ENCODE results near the gene DLG1. TPM values are rescaled to one million over a fixed set of nuclear protein-coding genes. Genes with fewer than 3 reads are reported as not detected.
A peak's percentile ranks its signal among the peaks of the same experiment; 100 is the strongest.

Gene DLG1
- total and polyA plus RNA-seq, 9 of the 15 experiments (the other 6 are each of a cell fraction or from before 2014, with no cell fraction given): 9.4 to 63.5 (median 43.6) TPM

- no peak overlapping the region for H3K9ac ChIP-seq (ENCODE audit: insufficient read depth in 1 of 2, low read depth in 2 of 2, low read length in 2 of 2)
- no peaks in the 10 kb centered on the region; the same call in 1 of the 2 replicates for H4K20me1 ChIP-seq (replicated peaks; ENCODE audit: control insufficient read depth, insufficient read depth, low read length)
- no peak overlapping the region for H3K4me3 ChIP-seq
- ATAC-seq (no peak), FAIRE-seq (peak; percentile 15), DNase-seq (ENCODE audit: extremely low read depth in 1 of 4, low spot score in 3 of 4) (no peak)
- no TSS peak for BruUV-seq (replicated peaks)
- intact Hi-C loops (cut with micrococcal nuclease): no loop called here
- no peak overlapping the region for H3K27ac ChIP-seq (ENCODE audit: extremely low read depth, low read depth, low read length)
- ChIA-PET POLR2A (interaction anchor here (1.3 kb wide), 1 partner anchor 16 kb away, joined by 3 read pairs; no protein-coding TSS in a partner anchor), CTCF (ENCODE audit: low intra/inter-chr PET ratio) (no interaction called here)
- 72% methylated on average over 4 of the region's 4 CpGs for WGBS (ENCODE audit: insufficient coverage, low coverage, missing lambda C conversion rate)
- in situ Hi-C loops (cut with MboI): no loop called here
- no peak overlapping the region for H3K4me2 ChIP-seq (ENCODE audit: insufficient read depth, low read length)
- peaks cover 3% of the 10 kb centered on the region; the same call in 2 of the 3 replicates for H3K36me3 ChIP-seq (ENCODE audit: control insufficient read depth, insufficient read depth, low read length)
- no peaks in the 10 kb centered on the region for H3K9me1 ChIP-seq (ENCODE audit: control insufficient read depth, insufficient read depth, low read length)
- H3K27me3 ChIP-seq (ENCODE audit: control insufficient read depth in 2 of 2, insufficient read depth in 2 of 2, low read length in 2 of 2): no peaks in the 10 kb centered on the region
- no peak overlapping the region for H2AFZ ChIP-seq (ENCODE audit: low read depth, low read length)
- H3K9me3 ChIP-seq (replicated peaks; ENCODE audit: control insufficient read depth, insufficient read depth, low read depth, low read length): peaks cover 3% of the 10 kb centered on the region
- peaks cover 97% of the 10 kb centered on the region for H3K79me2 ChIP-seq (ENCODE audit: control insufficient read depth, insufficient read depth, low read length)
- H3K4me1 ChIP-seq (replicated peaks in 1 of 2; ENCODE audit: control insufficient read depth in 2 of 2, insufficient read depth in 2 of 2, low read length in 2 of 2): no peaks in the 10 kb centered on the region; a peak in 1 of 5 replicates
- TF ChIP-seq CTCF (IDR thresholded peaks at IDR 0.05 in 2 of 3, conservative IDR thresholded peaks at IDR 0.05 in 1 of 3; ENCODE audit: insufficient read depth in 2 of 3, low read depth in 1 of 3, low read length in 3 of 3) (no peak), SMARCA4 (IDR thresholded peaks at IDR 0.05) (no peak), TAF1 (IDR thresholded peaks at IDR 0.05; ENCODE audit: control insufficient read depth, extremely low read depth, insufficient read depth, low read length, severe bottlenecking) (no peak), PHB2 (IDR thresholded peaks at IDR 0.05; ENCODE audit: low read depth) (no peak), ZNF445 (CRISPR knock-in tag; IDR thresholded peaks at IDR 0.05; ENCODE audit: low read depth) (no peak), HMG20A (CRISPR knock-in tag; conservative IDR thresholded peaks at IDR 0.05) (no peak), ZNF133 (CRISPR knock-in tag; IDR thresholded peaks at IDR 0.05) (no peak), ZC3H4 (CRISPR knock-in tag; IDR thresholded peaks at IDR 0.05; ENCODE audit: borderline replicate concordance) (no peak), RAD21 (CRISPR knock-in tag; conservative IDR thresholded peaks at IDR 0.05 in 1 of 2, IDR thresholded peaks at IDR 0.05 in 1 of 2) (no peak), EP400 (IDR thresholded peaks at IDR 0.05) (no peak), CEBPB (tag; IDR thresholded peaks at IDR 0.05) (no peak), TEAD1 (CRISPR knock-in tag; IDR thresholded peaks at IDR 0.05) (no peak), STAT5A (IDR thresholded peaks at IDR 0.05; ENCODE audit: borderline replicate concordance, low read length) (no peak), ZNF232 (CRISPR knock-in tag; IDR thresholded peaks at IDR 0.05) (no peak), ARNT (IDR thresholded peaks at IDR 0.05) (no peak)
- TF ChIP-seq, protein P1, sequence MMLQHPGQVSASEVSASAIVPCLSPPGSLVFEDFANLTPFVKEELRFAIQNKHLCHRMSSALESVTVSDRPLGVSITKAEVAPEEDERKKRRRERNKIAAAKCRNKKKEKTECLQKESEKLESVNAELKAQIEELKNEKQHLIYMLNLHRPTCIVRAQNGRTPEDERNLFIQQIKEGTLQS (IDR thresholded peaks at IDR 0.05): no peak
- TF ChIP-seq, protein P1 (CRISPR knock-in tag; conservative IDR thresholded peaks at IDR 0.05): no peak
- TF ChIP-seq, protein P2, sequence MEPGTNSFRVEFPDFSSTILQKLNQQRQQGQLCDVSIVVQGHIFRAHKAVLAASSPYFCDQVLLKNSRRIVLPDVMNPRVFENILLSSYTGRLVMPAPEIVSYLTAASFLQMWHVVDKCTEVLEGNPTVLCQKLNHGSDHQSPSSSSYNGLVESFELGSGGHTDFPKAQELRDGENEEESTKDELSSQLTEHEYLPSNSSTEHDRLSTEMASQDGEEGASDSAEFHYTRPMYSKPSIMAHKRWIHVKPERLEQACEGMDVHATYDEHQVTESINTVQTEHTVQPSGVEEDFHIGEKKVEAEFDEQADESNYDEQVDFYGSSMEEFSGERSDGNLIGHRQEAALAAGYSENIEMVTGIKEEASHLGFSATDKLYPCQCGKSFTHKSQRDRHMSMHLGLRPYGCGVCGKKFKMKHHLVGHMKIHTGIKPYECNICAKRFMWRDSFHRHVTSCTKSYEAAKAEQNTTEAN (CRISPR knock-in tag; IDR thresholded peaks at IDR 0.05): no peak
Measured at GRCh38 chr3:197237897-197238296, 60.5 kb downstream of the DLG1 start.
